ENCODE data around the gene CAB39L.

GRCh38 chr13:49315036-49315565 is 128.8 kb downstream of the CAB39L start:
- TF ChIP-seq CTCF (conservative IDR thresholded peaks at IDR 0.05; ENCODE audit: low read length), result no peak
- no peak for TF ChIP-seq EZH2phosphoT487 (IDR thresholded peaks at IDR 0.05; ENCODE audit: borderline replicate concordance)
